GM19467 (cell line): ENCODE results near the gene PPP1R12C.

Experiments used
- ATAC-seq: cut with Tn5 transposase; IDR thresholded peaks from one replicate; pipeline ENCODE4 v1.9.1; 2021; ENCODE audit warnings: mild to moderate bottlenecking, moderate library complexity; ENCODE audit not compliant: unreplicated experiment

PPP1R12C gene

GRCh38 chr19:55046975-55047622 lies 70.3 kb downstream of the PPP1R12C start:
- no peak for ATAC-seq

- ATAC-seq = no peak
Measured at GRCh38 chr19:55044771-55045716, 72.4 kb downstream of the PPP1R12C start.

- no peak for ATAC-seq
Measured at GRCh38 chr19:55044286-55044685, 73.2 kb downstream of the PPP1R12C start.

- no peak for ATAC-seq
Measured at GRCh38 chr19:55042688-55043087, 74.7 kb downstream of the PPP1R12C start.

GRCh38 chr19:55042344-55042678 lies 75.1 kb downstream of the PPP1R12C start:
- ATAC-seq = no peak

- no peak for ATAC-seq
Measured at GRCh38 chr19:55041627-55042343, 75.7 kb downstream of the PPP1R12C start.

GRCh38 chr19:55041244-55041626 lies 76.2 kb downstream of the PPP1R12C start:
- no peak for ATAC-seq
